ENCODE results near the gene KRT82. TPM values are rescaled to one million over a fixed set of nuclear protein-coding genes. Genes with fewer than 3 reads are reported as not detected.
"Not testable (repeated sequence)": the region's sequence is repeated elsewhere in the genome, so short reads cannot be mapped to it uniquely, and the experiment has no call there.

Gene KRT82
- total RNA-seq, 2 donors from 2014 or later: not detected

- H3K27me3 ChIP-seq (replicated peaks; ENCODE audit: insufficient read depth): no peaks in the 10 kb centered on the region
- 93% methylated on average over 10 of the region's 10 CpGs for WGBS
- no peak for TF ChIP-seq POLR2AphosphoS5 (IDR thresholded peaks at IDR 0.05)
- TF ChIP-seq CTCF (IDR thresholded peaks at IDR 0.05): no peak
- TF ChIP-seq POLR2A (IDR thresholded peaks at IDR 0.05): no peak
- no peaks in the 10 kb centered on the region for H3K9me3 ChIP-seq
- H3K4me1 ChIP-seq (replicated peaks): no peaks in the 10 kb centered on the region
- intact Hi-C loops (cut with DNase I): no loop called here
- no peak for DNase-seq (ENCODE audit: low spot score)
- no peak overlapping the region for H3K4me3 ChIP-seq
- no peaks in the 10 kb centered on the region for H3K36me3 ChIP-seq
- H3K27ac ChIP-seq: no peak overlapping the region
These were observed 5.7 kb upstream of the KRT82 start for GRCh38 chr12:52411815-52412214.

- DNase-seq (ENCODE audit: low spot score); H3K27me3 ChIP-seq (replicated peaks; ENCODE audit: insufficient read depth); H3K9me3 ChIP-seq; intact Hi-C loops (cut with DNase I); H3K4me1 ChIP-seq (replicated peaks); H3K4me3 ChIP-seq; H3K27ac ChIP-seq; H3K36me3 ChIP-seq: not testable (repeated sequence)
- WGBS: no CpG with 5 or more reads among the region's 1 CpG
These were observed 4.6 kb upstream of the KRT82 start for GRCh38 chr12:52410589-52411248.

GRCh38 chr12:52407918-52408317 is 1.8 kb upstream of the KRT82 start:
- Histone ChIP-seq H3K4me1 (replicated peaks) (no peaks in the 10 kb centered on the region), H3K9me3 (no peaks in the 10 kb centered on the region), H3K27me3 (replicated peaks; ENCODE audit: insufficient read depth) (no peaks in the 10 kb centered on the region), H3K4me3 (no peak overlapping the region), H3K36me3 (no peaks in the 10 kb centered on the region), H3K27ac (no peak overlapping the region)
- intact Hi-C loops (cut with DNase I): no loop called here
- TF ChIP-seq POLR2AphosphoS5 (IDR thresholded peaks at IDR 0.05) (no peak), CTCF (IDR thresholded peaks at IDR 0.05) (no peak), POLR2A (IDR thresholded peaks at IDR 0.05) (no peak)
- WGBS: 84% methylated on average over 5 of the region's 5 CpGs
- no peak for DNase-seq (ENCODE audit: low spot score)

GRCh38 chr12:52404951-52405350 is 1.2 kb downstream of the KRT82 start:
- no peak overlapping the region for H3K27ac ChIP-seq
- H3K27me3 ChIP-seq (replicated peaks; ENCODE audit: insufficient read depth): no peaks in the 10 kb centered on the region
- no peak overlapping the region for H3K4me3 ChIP-seq
- no peaks in the 10 kb centered on the region for H3K4me1 ChIP-seq (replicated peaks)
- H3K9me3 ChIP-seq: no peaks in the 10 kb centered on the region
- no peak for TF ChIP-seq CTCF (IDR thresholded peaks at IDR 0.05)
- no peak for TF ChIP-seq POLR2AphosphoS5 (IDR thresholded peaks at IDR 0.05)
- no peak for TF ChIP-seq POLR2A (IDR thresholded peaks at IDR 0.05)
- intact Hi-C loops (cut with DNase I): no loop called here
- 96% methylated on average over 3 of the region's 3 CpGs for WGBS
- DNase-seq (ENCODE audit: low spot score): no peak
- no peaks in the 10 kb centered on the region for H3K36me3 ChIP-seq

- H3K9me3 ChIP-seq: no peaks in the 10 kb centered on the region
- H3K4me3 ChIP-seq: no peak overlapping the region
- TF ChIP-seq POLR2A (IDR thresholded peaks at IDR 0.05): no peak
- TF ChIP-seq POLR2AphosphoS5 (IDR thresholded peaks at IDR 0.05): no peak
- TF ChIP-seq CTCF (IDR thresholded peaks at IDR 0.05): no peak
- intact Hi-C loops (cut with DNase I): no loop called here
- no peaks in the 10 kb centered on the region for H3K27me3 ChIP-seq (replicated peaks; ENCODE audit: insufficient read depth)
- DNase-seq (ENCODE audit: low spot score): no peak
- no peak overlapping the region for H3K27ac ChIP-seq
- WGBS: 95% methylated on average over 9 of the region's 9 CpGs
- H3K4me1 ChIP-seq (replicated peaks): no peaks in the 10 kb centered on the region
- no peaks in the 10 kb centered on the region for H3K36me3 ChIP-seq
These were observed 2.6 kb downstream of the KRT82 start for GRCh38 chr12:52403561-52403960.

All from prostate gland (tissue), 2 donors.